Endothelial cell of umbilical vein (primary cell): Measurements from ENCODE around the gene PPM1H. TPM values are rescaled to one million over a fixed set of nuclear protein-coding genes. Genes with fewer than 3 reads are reported as not detected.

Experiments
- BruUV-seq: library from RNA; stranded (reverse); fragments of 400-500 nt; replicated peaks from 2 replicates; lab custom pipeline; 2021; lab: Mats Ljungman, UMichigan
- CTCF ChIA-PET: fragments of 300-600, 350-600 bp; sonication (Branson Sonifier 250); formaldehyde crosslinking; loops from one replicate; lab custom pipeline; 2021; ENCODE audit warnings: antibody characterized with exemption, inconsistent platforms; lab: Charles Lee
- POLR2A ChIA-PET: fragments of 300-600, 350-600 bp; sonication (Branson Sonifier 250); formaldehyde crosslinking; loops from one replicate; lab custom pipeline; 2021; ENCODE audit warnings: antibody characterized with exemption, inconsistent platforms; lab: Charles Lee
- DNase-seq: peaks from one replicate; pipeline ENCODE4 v3.0.0-alpha.2; 2011; ENCODE audit warnings: low read depth, low spot score
- FAIRE-seq: peaks from 2 replicates; lab custom pipeline; 2011; peaks lifted over from hg19 to GRCh38; lab: Jason Lieb, UNC
- H2AFZ ChIP-seq: 2 replicates; pipeline ENCODE4 v1.6.0; 2012; ENCODE audit warnings: low read depth, low read length, control low read depth, inconsistent platforms
- H3K27ac ChIP-seq: 2 replicates; pipeline ENCODE4 v1.5.1; 2011; ENCODE audit warnings: low read depth, mild to moderate bottlenecking, control low read depth, low read length, moderate library complexity; ENCODE audit not compliant: insufficient read depth
- H3K27me3 ChIP-seq, 2 experiments: 2 replicates each; pipeline versions ENCODE4 v1.6.0 to v1.6.1; 2011; ENCODE audit warnings: low read length in 2 of 2, mixed read lengths in 1 of 2; ENCODE audit not compliant: control insufficient read depth in 2 of 2, insufficient read depth in 2 of 2
- H3K36me3 ChIP-seq, 2 experiments: 2 replicates in 1 of 2; 3 replicates in 1 of 2; pipeline ENCODE4 v1.5.1; 2011; ENCODE audit warnings: low read length in 2 of 2, mild to moderate bottlenecking in 1 of 2, moderate library complexity in 1 of 2; ENCODE audit not compliant: control insufficient read depth in 2 of 2, insufficient read depth in 2 of 2; ENCODE audit errors: extremely low read depth in 1 of 2
- H3K4me1 ChIP-seq: 3 replicates; pipeline ENCODE4 v1.5.1; 2011; ENCODE audit warnings: mild to moderate bottlenecking, low read length; ENCODE audit not compliant: control insufficient read depth, insufficient read depth; ENCODE audit errors: extremely low read depth
- H3K4me2 ChIP-seq: 2 replicates; pipeline ENCODE4 v1.6.1; 2011; ENCODE audit warnings: low read length, control low read depth, mixed read lengths; ENCODE audit not compliant: insufficient read depth
- H3K4me3 ChIP-seq, 3 experiments: fragments of 200-600 bp in 1 of 3; sonication (generic), shearing (Covaris generic) in 1 of 3; replicated peaks in 1 of 3; 2 replicates each; pipeline ENCODE4 v1.5.1; 2011 to 2016; ENCODE audit warnings: control low read depth in 3 of 3, low read length in 3 of 3, mild to moderate bottlenecking in 2 of 3, inconsistent platforms in 1 of 3, low read depth in 1 of 3, moderate library complexity in 1 of 3; ENCODE audit not compliant: insufficient read depth in 1 of 3
- H3K79me2 ChIP-seq: 2 replicates; pipeline ENCODE4 v1.6.0; 2012; ENCODE audit warnings: low read length, inconsistent platforms; ENCODE audit not compliant: control insufficient read depth, insufficient read depth
- H3K9ac ChIP-seq: replicated peaks from 2 replicates; pipeline ENCODE3; 2011; ENCODE audit warnings: low read length, control low read depth; ENCODE audit not compliant: insufficient read depth; ENCODE audit errors: extremely low read depth
- H3K9me1 ChIP-seq: replicated peaks from 3 replicates; pipeline ENCODE4 v1.6.0; 2011; ENCODE audit warnings: mild to moderate bottlenecking, low read length; ENCODE audit not compliant: control insufficient read depth, insufficient read depth; ENCODE audit errors: extremely low read depth
- H3K9me3 ChIP-seq: replicated peaks from 2 replicates; pipeline ENCODE4 v1.5.1; 2012; ENCODE audit warnings: low read length, inconsistent platforms; ENCODE audit not compliant: control insufficient read depth, insufficient read depth
- H4K20me1 ChIP-seq: replicated peaks from 2 replicates; pipeline ENCODE3; 2011; ENCODE audit warnings: mild to moderate bottlenecking, low read length; ENCODE audit not compliant: control insufficient read depth, insufficient read depth; ENCODE audit errors: extremely low read depth
- CTCF ChIP-seq, 2 donors: IDR thresholded peaks; 1 replicate in 1 of 2; 2 replicates in 1 of 2; pipeline ENCODE4 v1.5.1; 2011; ENCODE audit warnings: low read length in 2 of 2, mild to moderate bottlenecking in 2 of 2, moderate library complexity in 2 of 2, control low read depth in 1 of 2, inconsistent platforms in 1 of 2, low read depth in 1 of 2; ENCODE audit not compliant: insufficient read depth in 1 of 2; ENCODE audit errors: extremely low read depth in 1 of 2
- EZH2 ChIP-seq: IDR thresholded peaks from 2 replicates; pipeline ENCODE4 v1.6.1; 2012; ENCODE audit warnings: borderline replicate concordance, low read depth, mild to moderate bottlenecking, moderate library complexity, low read length, inconsistent platforms; ENCODE audit not compliant: severe bottlenecking
- FOS ChIP-seq: IDR thresholded peaks from 2 replicates; pipeline ENCODE4 v1.6.1; 2011; ENCODE audit warnings: mild to moderate bottlenecking, low read length, moderate library complexity, borderline replicate concordance; ENCODE audit not compliant: insufficient read depth
- GATA2 ChIP-seq: IDR thresholded peaks from 2 replicates; pipeline ENCODE4 v1.7.0; 2011; ENCODE audit warnings: low read depth, mild to moderate bottlenecking, moderate library complexity, mixed read lengths, low read length; ENCODE audit not compliant: insufficient read length, insufficient read depth
- JUN ChIP-seq: IDR thresholded peaks from 2 replicates; pipeline ENCODE4 v1.6.1; 2011; ENCODE audit warnings: borderline replicate concordance, low read depth; ENCODE audit not compliant: insufficient read length, insufficient read depth
- MAX ChIP-seq: IDR thresholded peaks from 2 replicates; pipeline ENCODE4 v1.6.1; 2011; ENCODE audit not compliant: insufficient read depth, insufficient read length
- MYC ChIP-seq: IDR thresholded peaks from one replicate; pipeline ENCODE4 v1.6.1; 2011; ENCODE audit warnings: mild to moderate bottlenecking, low read depth, low read length
- POLR2A ChIP-seq: IDR thresholded peaks from 2 replicates; pipeline ENCODE4 v1.6.1; 2012; ENCODE audit warnings: low read depth, mild to moderate bottlenecking, control low read depth, low read length
- POLR2AphosphoS5 ChIP-seq: IDR thresholded peaks from 2 replicates; pipeline ENCODE4 v1.6.1; 2012; ENCODE audit warnings: low read depth, mild to moderate bottlenecking, control low read depth, low read length, moderate library complexity; ENCODE audit not compliant: insufficient read depth
- dilution Hi-C: fragments of 300-500 bp; cut with MboI; formaldehyde crosslinking; loops from one replicate; pipeline ENCODE4 v1.15.0; 2019; ENCODE audit warnings: low sequenced_read_pairs; ENCODE audit not compliant: extremely low pct_ligation_motif_present
- intact Hi-C: fragments of 100-400 bp; cut with micrococcal nuclease; formaldehyde crosslinking; loops from one replicate; pipeline ENCODE4 v1.10.0; 2022
- polyA plus RNA-seq, 4 experiments: library from polyadenylated mRNA; depleted of rRNA in 3 of 4; stranded (reverse) in 3 of 4; unstranded in 1 of 4; fragments of >200 nt; gene quantifications; 2 replicates each; pipeline versions ENCODE4 v1.2.1 to v1.2.3, GENCODE V29; 2011 to 2012; ENCODE audit warnings: missing spikeins in 1 of 4
- total RNA-seq: library from RNA; stranded (reverse); gene quantifications from 2 replicates; pipeline ENCODE4 v1.2.3, GENCODE V29; 2021

Gene PPM1H
- total and polyA plus RNA-seq, 2 donors (not counting 3 experiments of a cell fraction or from before 2014, with no cell fraction given), result 1.0 to 7.2 TPM

- Histone ChIP-seq H3K79me2 (no peaks in the 10 kb centered on the region), H3K4me2 (no peak overlapping the region), H3K9me1 (no peaks in the 10 kb centered on the region), H3K4me1 (peaks cover 11% of the 10 kb centered on the region), H2AFZ (no peak overlapping the region), H4K20me1 (no peaks in the 10 kb centered on the region), H3K9me3 (no peaks in the 10 kb centered on the region), H3K27me3 (no peaks in the 10 kb centered on the region), H3K27ac (no peak overlapping the region), H3K4me3 (no peak overlapping the region), H3K9ac (no peak overlapping the region), H3K36me3 (no peaks in the 10 kb centered on the region)
- BruUV-seq, result no TSS peak
- POLR2A ChIA-PET, result no interaction called here
- CTCF ChIA-PET, result interaction anchor here (1.8 kb wide), 1 partner anchor 100 kb away, joined by 7 read pairs; no protein-coding TSS in a partner anchor
- intact Hi-C loops (no loop called here), dilution Hi-C loops (no loop called here)
- DNase-seq (no peak), FAIRE-seq (no peak)
- TF ChIP-seq FOS (no peak), POLR2A (no peak), GATA2 (no peak), CTCF (IDR thresholded peaks at IDR 0.05; ENCODE audit: extremely low read depth in 1 of 2, insufficient read depth in 1 of 2, low read depth in 1 of 2, low read length in 2 of 2) (no peak), MAX (no peak), POLR2AphosphoS5 (no peak), JUN (no peak), EZH2 (no peak), MYC (no peak)
Measured at GRCh38 chr12:62694116-62694515, 240.8 kb downstream of the PPM1H start.
